Nucleus accumbens (tissue), 56 donors: ENCODE measurements around the gene OPCML.

Experiments used
- DNase-seq, 56 donors: peaks; one replicate each; lab custom pipeline; 2025; lab: John Stamatoyannopoulos, UW

The OPCML gene

GRCh38 chr11:132914600-132914999 is 617.7 kb downstream of the OPCML start:
- no peak for DNase-seq

GRCh38 chr11:132913886-132914285 is 618.4 kb downstream of the OPCML start:
- no peak for DNase-seq

GRCh38 chr11:132913295-132913694 is 619.0 kb downstream of the OPCML start:
- DNase-seq: no peak

- DNase-seq: no peak
Observed at GRCh38 chr11:132911186-132911585, 621.1 kb downstream of the OPCML start.

GRCh38 chr11:132910011-132910760 is 622.1 kb downstream of the OPCML start:
- peak in 18 of 56 donors; percentile 3 to 38 (median 12) for DNase-seq

- DNase-seq: no peak
Observed at GRCh38 chr11:132909021-132909606, 623.2 kb downstream of the OPCML start.

- no peak for DNase-seq
Observed at GRCh38 chr11:132908414-132908810, 623.9 kb downstream of the OPCML start.

GRCh38 chr11:132907651-132908413 is 624.5 kb downstream of the OPCML start:
- DNase-seq: no peak

- peak in 7 of 56 donors; percentile 4 to 34 (median 15) for DNase-seq
Observed at GRCh38 chr11:132904607-132905006, 627.7 kb downstream of the OPCML start.

- DNase-seq: no peak
Observed at GRCh38 chr11:132904091-132904490, 628.2 kb downstream of the OPCML start.

GRCh38 chr11:132901638-132902471 is 630.4 kb downstream of the OPCML start:
- DNase-seq: no peak

GRCh38 chr11:132898676-132899075 is 633.6 kb downstream of the OPCML start:
- no peak for DNase-seq

- DNase-seq: no peak
Observed at GRCh38 chr11:132898021-132898420, 634.3 kb downstream of the OPCML start.

GRCh38 chr11:132895340-132895739 is 637.0 kb downstream of the OPCML start:
- no peak for DNase-seq

- no peak for DNase-seq
Observed at GRCh38 chr11:132894606-132895005, 637.7 kb downstream of the OPCML start.

- no peak for DNase-seq
Observed at GRCh38 chr11:132892876-132893275, 639.4 kb downstream of the OPCML start.

GRCh38 chr11:132888226-132888625 is 644.1 kb downstream of the OPCML start:
- no peak for DNase-seq

- no peak for DNase-seq
Observed at GRCh38 chr11:132886335-132886734, 646.0 kb downstream of the OPCML start.

GRCh38 chr11:132883241-132883640 is 649.1 kb downstream of the OPCML start:
- DNase-seq: no peak

- no peak for DNase-seq
Observed at GRCh38 chr11:132881622-132882021, 650.7 kb downstream of the OPCML start.

GRCh38 chr11:132878111-132878510 is 654.2 kb downstream of the OPCML start:
- no peak for DNase-seq
